GM23248 (cell line): ENCODE results near the gene SLC25A26. TPM values are rescaled to one million over a fixed set of nuclear protein-coding genes. Genes with fewer than 3 reads are reported as not detected.

ENCODE experiments used
- DNase-seq: peaks from one replicate; pipeline ENCODE4 v3.0.0-alpha.2; 2015
- H2AFZ ChIP-seq: fragments of 200-600 bp; sonication (generic); 2 replicates; pipeline ENCODE4 v1.6.1; 2016; ENCODE audit warnings: antibody characterized with exemption
- H3F3A ChIP-seq: fragments of 200-600 bp; sonication (generic); 2 replicates; pipeline ENCODE4 v1.6.1; 2016; ENCODE audit warnings: mild to moderate bottlenecking, antibody characterized with exemption, mixed run types; ENCODE audit not compliant: insufficient read depth
- H3K27ac ChIP-seq: fragments of 200-600 bp; sonication (generic); 2 replicates; pipeline ENCODE4 v1.5.1; 2016; ENCODE audit warnings: mild to moderate bottlenecking
- H3K27me3 ChIP-seq: fragments of 200-600 bp; sonication (generic); replicated peaks from 2 replicates; pipeline ENCODE4 v1.6.1; 2016; ENCODE audit warnings: mild to moderate bottlenecking; ENCODE audit not compliant: insufficient read depth
- H3K36me3 ChIP-seq: fragments of 200-600 bp; sonication (generic); 2 replicates; pipeline ENCODE4 v1.6.1; 2016; ENCODE audit warnings: low read depth, mild to moderate bottlenecking
- H3K4me1 ChIP-seq: fragments of 200-600 bp; sonication (generic); 2 replicates; pipeline ENCODE4 v1.6.1; 2016; ENCODE audit warnings: mild to moderate bottlenecking; ENCODE audit not compliant: insufficient read depth
- H3K4me2 ChIP-seq: fragments of 200-600 bp; sonication (generic); one replicate; pipeline ENCODE4 v1.6.1; 2016; ENCODE audit warnings: mild to moderate bottlenecking; ENCODE audit not compliant: unreplicated experiment
- H3K4me3 ChIP-seq: fragments of 200-600 bp; sonication (generic); 2 replicates; pipeline ENCODE4 v1.5.1; 2016; ENCODE audit warnings: mild to moderate bottlenecking
- H3K79me2 ChIP-seq: fragments of 200-600 bp; sonication (generic); 2 replicates; pipeline ENCODE4 v1.6.1; 2016; ENCODE audit warnings: mild to moderate bottlenecking; ENCODE audit not compliant: insufficient read depth
- H3K9ac ChIP-seq: fragments of 200-600 bp; sonication (generic); 2 replicates; pipeline ENCODE4 v1.6.1; 2016; ENCODE audit warnings: mild to moderate bottlenecking
- H3K9me2 ChIP-seq: fragments of 200-600 bp; sonication (generic); 2 replicates; pipeline ENCODE4 v1.6.1; 2016; ENCODE audit warnings: mixed run types, mild to moderate bottlenecking, moderate library complexity; ENCODE audit not compliant: insufficient read depth
- H3K9me3 ChIP-seq: fragments of 200-600 bp; sonication (generic); one replicate; pipeline ENCODE4 v1.6.1; 2017; ENCODE audit warnings: low read depth
- H4K20me1 ChIP-seq: fragments of 200-600 bp; sonication (generic); 2 replicates; pipeline ENCODE4 v1.6.0; 2016; ENCODE audit not compliant: insufficient read depth
- EZH2 ChIP-seq: fragments of 200-600 bp; sonication (generic); IDR thresholded peaks from 2 replicates; pipeline ENCODE4 v1.6.1; 2018; ENCODE audit warnings: antibody characterized with exemption, mild to moderate bottlenecking; ENCODE audit not compliant: insufficient read depth, poor library complexity, severe bottlenecking
- EZH2phosphoT487 ChIP-seq: fragments of 200-600 bp; sonication (generic); IDR thresholded peaks from 2 replicates; pipeline ENCODE4 v1.6.1; 2018; ENCODE audit warnings: antibody characterized with exemption, moderate library complexity, mild to moderate bottlenecking, low read depth; ENCODE audit not compliant: insufficient read depth
- WGBS, 2 experiments: methylation state at CpG; one replicate each; pipeline ENCODE4 v1.1.6; 2015 to 2017; ENCODE audit warnings: low lambda C conversion rate in 2 of 2, low coverage in 1 of 2; ENCODE audit errors: missing lambda C conversion rate in 2 of 2; 5-methylcytosine and 5-hydroxymethylcytosine counted together
- in situ Hi-C: fragments of 300-500 bp; cut with MboI; formaldehyde crosslinking; loops from 2 replicates; pipeline ENCODE4 v1.15.0; 2020
- polyA plus RNA-seq: library from polyadenylated mRNA; unstranded; fragments of >200 nt; fragmentation: Nextera tagmentation; extraction: Ambion mirVana; gene quantifications from 2 replicates; pipeline ENCODE4 v1.2.1, GENCODE V29; 2016
- total RNA-seq: library from RNA; depleted of rRNA; stranded (reverse); fragments of >200 nt; shearing (Covaris generic); gene quantifications from 2 replicates; pipeline ENCODE4 v1.2.3, GENCODE V29; 2014

Gene SLC25A26
- total and polyA plus RNA-seq, 2 experiments from 2014 or later: 25.2 to 26.9 TPM

- peak; percentile 67 for DNase-seq
- Histone ChIP-seq H3K9me3 (no peaks in the 10 kb centered on the region), H2AFZ (peak overlapping the region; percentile 53), H3F3A (peaks cover 6% of the 10 kb centered on the region; the same call in 1 of the 2 replicates), H3K4me3 (peak overlapping the region; percentile 39; the same call in 1 of the 2 replicates), H3K9me2 (no peaks in the 10 kb centered on the region), H3K27me3 (no peaks in the 10 kb centered on the region), H3K36me3 (no peaks in the 10 kb centered on the region), H3K9ac (no peak overlapping the region), H3K27ac (peak overlapping the region; percentile 13), H3K79me2 (no peaks in the 10 kb centered on the region), H3K4me2 (peak overlapping the region; percentile 55), H4K20me1 (no peaks in the 10 kb centered on the region), H3K4me1 (peaks cover 18% of the 10 kb centered on the region)
- TF ChIP-seq EZH2phosphoT487: no peak
- no peak for TF ChIP-seq EZH2
- WGBS, 2 experiments: 14 to 18% methylated on average over 8 of the region's 8 CpGs
- in situ Hi-C loops: no loop called here
These were observed 174.0 kb downstream of the SLC25A26 start for GRCh38 chr3:66394753-66395249.

DNA sequence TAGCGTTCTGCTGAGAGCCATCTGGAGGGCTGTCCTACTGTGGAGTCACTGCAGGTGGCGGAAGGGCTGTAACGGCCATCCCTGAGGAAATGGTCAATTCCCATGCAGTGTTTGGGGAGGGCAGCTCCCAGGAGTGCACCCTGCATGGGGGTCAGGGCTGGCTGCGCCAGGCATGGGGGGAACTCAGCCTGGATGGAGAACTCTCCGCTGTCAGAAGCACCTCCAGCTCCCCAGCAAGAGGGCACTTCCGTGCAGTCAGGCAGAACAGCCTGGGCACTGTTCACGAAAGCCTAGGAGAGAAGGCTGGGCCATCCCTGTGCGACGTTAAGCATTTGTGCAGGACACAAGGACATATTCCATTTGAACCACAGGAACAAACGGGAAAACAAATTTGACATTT lies 174.8 kb downstream of the SLC25A26 start:
- DNase-seq: no peak
- H3K27ac ChIP-seq: no peak overlapping the region
- no peaks in the 10 kb centered on the region for H3K9me3 ChIP-seq
- in situ Hi-C loops: no loop called here
- no peak overlapping the region for H3K4me3 ChIP-seq
- no peaks in the 10 kb centered on the region for H3K79me2 ChIP-seq
- no peaks in the 10 kb centered on the region for H3K9me2 ChIP-seq
- H3K4me1 ChIP-seq: peaks cover 18% of the 10 kb centered on the region
- H3K36me3 ChIP-seq: no peaks in the 10 kb centered on the region
- peaks cover 6% of the 10 kb centered on the region; the same call in 1 of the 2 replicates for H3F3A ChIP-seq
- no peak overlapping the region for H3K4me2 ChIP-seq
- whole genome bisulfite sequencing, 2 experiments: 92 to 96% methylated on average over 10 of the region's 10 CpGs
- no peaks in the 10 kb centered on the region for H4K20me1 ChIP-seq
- TF ChIP-seq EZH2 (no peak), EZH2phosphoT487 (no peak)
- H2AFZ ChIP-seq: no peak overlapping the region
- H3K27me3 ChIP-seq: no peaks in the 10 kb centered on the region
- no peak overlapping the region for H3K9ac ChIP-seq

DNA sequence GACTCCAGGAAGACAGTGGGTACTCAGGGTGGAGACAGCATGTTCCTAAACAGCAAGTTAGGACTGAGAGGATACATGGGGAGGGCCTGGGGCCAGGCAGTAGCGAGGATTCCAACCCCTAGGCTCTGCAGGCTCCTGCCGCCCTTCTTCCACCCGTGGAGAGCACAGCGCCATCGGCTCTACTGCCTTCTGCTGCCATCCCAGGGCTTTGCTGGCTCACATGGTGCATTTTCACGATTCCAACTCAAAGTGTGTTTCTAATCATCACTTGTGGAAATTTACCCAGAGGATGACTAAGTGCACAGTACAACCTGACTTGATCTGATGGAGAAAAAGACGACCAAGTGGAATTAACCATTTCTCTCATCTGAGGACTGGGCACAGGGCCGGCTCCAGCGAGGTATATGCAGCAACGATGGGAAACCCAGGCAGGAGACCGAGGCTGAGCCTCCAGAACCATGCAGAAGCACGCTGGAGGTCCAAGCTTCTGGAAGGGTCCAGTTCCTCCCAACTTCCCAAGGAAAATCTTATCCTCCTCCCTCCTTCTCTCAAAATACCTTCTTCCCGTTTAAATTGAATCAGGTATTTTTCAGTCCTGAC lies 175.5 kb downstream of the SLC25A26 start:
- H3K79me2 ChIP-seq: no peaks in the 10 kb centered on the region
- DNase-seq: peak; percentile 45
- no peaks in the 10 kb centered on the region for H3K27me3 ChIP-seq
- peaks cover 6% of the 10 kb centered on the region; the same call in 1 of the 2 replicates for H3F3A ChIP-seq
- H3K9ac ChIP-seq: no peak overlapping the region
- H3K4me2 ChIP-seq: no peak overlapping the region
- H3K9me2 ChIP-seq: no peaks in the 10 kb centered on the region
- WGBS, 2 experiments: 50 to 54% methylated on average over 13 of the region's 13 CpGs
- peaks cover 18% of the 10 kb centered on the region for H3K4me1 ChIP-seq
- TF ChIP-seq EZH2: no peak
- TF ChIP-seq EZH2phosphoT487: no peak
- no peaks in the 10 kb centered on the region for H3K9me3 ChIP-seq
- no peak overlapping the region for H3K4me3 ChIP-seq
- no peak overlapping the region for H2AFZ ChIP-seq
- no peaks in the 10 kb centered on the region for H4K20me1 ChIP-seq
- in situ Hi-C loops: no loop called here
- H3K36me3 ChIP-seq: no peaks in the 10 kb centered on the region
- no peak overlapping the region for H3K27ac ChIP-seq

- Histone ChIP-seq H3K4me1 (peaks cover 18% of the 10 kb centered on the region), H2AFZ (no peak overlapping the region), H4K20me1 (no peaks in the 10 kb centered on the region), H3K4me2 (no peak overlapping the region), H3K27me3 (no peaks in the 10 kb centered on the region), H3K36me3 (no peaks in the 10 kb centered on the region), H3K9ac (no peak overlapping the region), H3K79me2 (no peaks in the 10 kb centered on the region), H3K9me3 (no peaks in the 10 kb centered on the region), H3K9me2 (no peaks in the 10 kb centered on the region), H3K4me3 (no peak overlapping the region), H3K27ac (no peak overlapping the region), H3F3A (peaks cover 6% of the 10 kb centered on the region; the same call in 1 of the 2 replicates)
- WGBS, 2 experiments: 88 to 89% methylated on average over 9 of the region's 9 CpGs
- in situ Hi-C loops: no loop called here
- no peak for DNase-seq
- TF ChIP-seq EZH2phosphoT487 (no peak), EZH2 (no peak)
These were observed 176.1 kb downstream of the SLC25A26 start for GRCh38 chr3:66396888-66397287.
